ENCODE data around the gene FZD2.

- TF ChIP-seq RFX5 (IDR thresholded peaks at IDR 0.05; ENCODE audit: low read depth, low read length): no peak
- TF ChIP-seq ELK1 (IDR thresholded peaks at IDR 0.05; ENCODE audit: borderline replicate concordance, low read depth, low read length): no peak
- no peak for TF ChIP-seq POLR2A (IDR thresholded peaks at IDR 0.05; ENCODE audit: low read depth, low read length)
- no peak for TF ChIP-seq CTCF (conservative IDR thresholded peaks at IDR 0.05; ENCODE audit: low read depth, low read length)
- TF ChIP-seq SMC3 (IDR thresholded peaks at IDR 0.05; ENCODE audit: low read depth, low read length): no peak
- no peak for TF ChIP-seq MXI1 (IDR thresholded peaks at IDR 0.05; ENCODE audit: borderline replicate concordance, low read depth, low read length)
These were observed 21.7 kb downstream of the FZD2 start for GRCh38 chr17:44578947-44579346.
